Stimulated activated CD4-positive, alpha-beta T cell treated with anti-CD3 and anti-CD28 coated beads, Interleukin-12 subunit alpha, Interleukin-12 subunit beta, amount 100 ng/mL, for 48 hours (primary cell): ENCODE results near the gene ADAM23.

Experiments
- DNase-seq, 3 donors: peaks; one replicate each; pipeline ENCODE4 v3.0.0-alpha.2; 2020; ENCODE audit warnings: low read depth in 2 of 3, low spot score in 1 of 3

The ADAM23 gene

DNA sequence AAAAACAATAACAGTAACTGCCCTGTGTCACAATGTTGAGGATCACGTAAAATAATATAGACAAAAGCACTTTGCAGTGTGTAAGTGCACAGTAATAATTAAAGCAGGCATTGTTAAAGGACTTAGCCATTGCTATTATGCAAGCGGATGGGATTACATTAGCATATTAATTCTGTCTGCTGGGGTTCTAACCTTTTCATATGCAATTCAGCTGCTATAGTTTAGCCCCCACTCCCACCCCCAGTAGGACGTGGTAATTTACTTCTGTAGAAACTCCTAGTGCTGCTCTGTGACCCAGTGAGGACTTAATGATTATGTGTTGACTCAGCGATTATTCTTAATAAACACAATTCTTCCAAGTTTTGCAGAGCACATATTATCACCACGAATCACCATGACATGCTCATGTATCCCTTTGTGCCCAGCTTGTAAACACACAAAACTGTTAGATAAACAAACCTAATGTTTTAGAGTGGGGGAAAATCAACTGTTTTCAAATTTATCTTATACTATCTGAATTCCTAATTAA is 5.1 kb upstream of the ADAM23 start:
- no peak for DNase-seq

DNA sequence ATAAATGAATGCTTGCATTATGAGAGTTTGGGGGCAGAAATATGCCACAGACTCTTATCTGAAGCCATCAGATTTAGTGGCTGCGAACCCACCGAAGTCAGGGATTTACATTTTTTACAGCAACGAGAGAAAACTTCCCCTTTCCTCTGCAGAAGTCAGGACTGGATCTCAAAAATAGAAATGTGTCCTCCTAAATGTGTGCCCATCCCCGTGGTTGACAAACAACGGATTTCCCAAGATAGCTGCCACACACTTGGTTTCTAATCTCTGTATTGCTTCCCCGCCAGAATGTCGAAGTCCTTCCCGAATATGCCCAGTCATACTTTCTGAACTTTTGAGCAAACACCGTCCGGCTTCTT is 879 bp upstream of the ADAM23 start:
- DNase-seq = no peak

DNA sequence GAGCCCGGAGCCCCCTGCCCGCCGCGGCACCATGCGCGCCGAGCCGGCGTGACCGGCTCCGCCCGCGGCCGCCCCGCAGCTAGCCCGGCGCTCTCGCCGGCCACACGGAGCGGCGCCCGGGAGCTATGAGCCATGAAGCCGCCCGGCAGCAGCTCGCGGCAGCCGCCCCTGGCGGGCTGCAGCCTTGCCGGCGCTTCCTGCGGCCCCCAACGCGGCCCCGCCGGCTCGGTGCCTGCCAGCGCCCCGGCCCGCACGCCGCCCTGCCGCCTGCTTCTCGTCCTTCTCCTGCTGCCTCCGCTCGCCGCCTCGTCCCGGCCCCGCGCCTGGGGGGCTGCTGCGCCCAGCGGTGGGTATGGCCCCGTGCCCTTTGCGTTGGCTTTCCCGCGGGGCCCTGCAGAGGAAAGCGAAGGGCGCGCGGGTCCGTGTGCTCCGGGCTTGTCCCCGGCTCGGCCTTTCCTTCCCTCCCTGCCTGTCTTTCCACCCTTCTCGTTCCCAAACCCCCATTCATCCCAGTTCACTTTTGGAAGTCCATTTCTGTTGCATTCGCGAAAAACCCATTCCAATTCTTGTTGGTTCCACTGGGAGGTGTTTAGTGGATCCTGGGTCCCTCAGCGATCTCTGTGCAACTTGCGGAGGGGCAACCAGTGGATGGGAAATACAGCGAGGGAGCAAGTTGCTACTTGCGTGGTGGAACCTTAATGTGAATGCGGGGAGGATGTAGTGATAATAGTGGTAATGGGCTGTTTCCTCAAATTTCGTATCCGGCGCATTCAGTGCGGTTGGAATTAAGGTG is 599 bp downstream of the ADAM23 start:
- DNase-seq = no peak

DNA sequence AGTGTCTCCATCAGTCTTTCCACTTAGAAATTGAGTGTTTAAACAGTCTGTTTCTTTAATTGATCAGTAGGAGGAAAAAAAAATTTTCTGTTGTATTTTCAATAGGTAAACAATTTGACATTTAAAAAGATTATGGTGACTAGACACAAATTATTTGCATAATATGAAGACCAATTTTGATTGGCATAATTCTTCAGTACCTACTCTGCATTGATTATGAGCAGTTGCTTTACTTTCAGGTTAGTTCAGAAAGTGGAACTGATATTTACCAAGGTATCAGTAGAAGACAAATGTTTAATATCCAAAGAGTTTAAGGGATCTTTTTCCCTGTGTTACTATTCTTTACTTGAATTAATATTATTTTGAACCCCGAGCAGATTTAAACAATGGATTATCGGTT is 2.6 kb downstream of the ADAM23 start:
- DNase-seq = no peak

DNA sequence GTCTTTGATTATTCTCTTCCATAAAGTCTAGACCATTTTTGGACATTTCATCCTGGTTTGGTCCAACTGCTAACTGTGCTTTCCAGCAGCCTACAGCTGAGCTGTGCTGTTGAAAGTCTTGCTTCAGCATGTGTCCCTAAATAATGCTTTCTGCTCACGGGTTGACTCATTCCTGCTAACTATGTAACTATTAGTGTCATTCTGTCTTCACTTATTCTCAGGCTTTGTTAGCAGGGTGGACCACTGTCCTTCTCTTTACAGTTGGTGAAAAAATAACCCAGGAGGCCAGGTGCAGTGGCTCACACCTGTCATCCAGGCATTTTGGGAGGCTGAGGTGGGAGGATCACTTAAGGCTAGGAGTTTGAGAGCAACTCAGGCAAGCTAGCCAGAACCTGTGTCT is 8.9 kb downstream of the ADAM23 start:
- DNase-seq = no peak

DNA sequence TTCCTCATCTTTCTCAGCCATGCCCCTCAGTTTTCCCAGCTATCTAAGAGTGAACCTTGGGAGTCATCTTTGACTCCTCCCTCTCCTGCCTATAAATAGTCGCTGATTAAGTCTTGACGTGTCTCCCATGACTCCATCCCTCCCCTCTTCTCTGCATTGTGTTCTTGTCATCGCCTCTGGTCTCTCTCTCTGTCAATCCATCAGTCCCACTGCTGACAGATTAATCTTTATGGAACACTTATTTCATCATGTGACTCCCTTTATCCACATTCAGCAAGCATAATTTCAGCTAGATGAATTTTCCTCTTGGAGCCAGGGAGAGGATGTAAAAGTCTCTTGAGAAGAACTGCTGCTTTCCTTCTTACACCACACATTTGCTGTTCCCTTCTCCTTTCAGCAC is 9.4 kb downstream of the ADAM23 start:
- DNase-seq = no peak

DNA sequence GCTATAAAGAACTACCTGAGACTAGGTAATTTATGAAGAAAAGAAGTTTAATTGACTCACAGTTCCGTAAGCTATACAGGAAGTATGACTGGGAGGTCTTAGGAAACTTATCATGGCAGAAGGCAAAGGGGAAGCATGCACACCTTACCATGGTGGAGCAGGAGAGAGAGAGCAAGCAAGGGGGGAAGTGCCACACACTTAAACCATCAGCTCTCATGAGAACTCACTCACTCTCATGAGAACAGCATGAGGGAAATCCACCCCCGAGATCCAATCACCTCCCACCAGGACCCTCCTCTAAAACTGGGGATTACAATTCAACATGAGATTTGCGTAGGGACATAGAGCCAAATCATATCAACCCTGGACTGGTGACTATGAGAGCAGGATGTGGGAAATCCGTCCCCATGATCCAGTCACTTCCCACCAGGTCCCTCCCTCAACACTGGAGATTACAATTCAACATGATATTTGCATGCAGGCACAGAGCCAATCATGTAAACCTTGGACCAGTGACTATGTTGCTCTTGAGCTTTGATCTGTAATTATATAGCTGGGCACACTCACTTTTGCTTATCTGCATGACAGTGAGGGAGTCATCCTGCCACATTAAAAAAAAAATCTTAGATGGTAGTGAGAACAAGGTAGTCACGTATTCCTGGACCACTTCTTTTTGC is 12.9 kb downstream of the ADAM23 start:
- DNase-seq = no peak

DNA sequence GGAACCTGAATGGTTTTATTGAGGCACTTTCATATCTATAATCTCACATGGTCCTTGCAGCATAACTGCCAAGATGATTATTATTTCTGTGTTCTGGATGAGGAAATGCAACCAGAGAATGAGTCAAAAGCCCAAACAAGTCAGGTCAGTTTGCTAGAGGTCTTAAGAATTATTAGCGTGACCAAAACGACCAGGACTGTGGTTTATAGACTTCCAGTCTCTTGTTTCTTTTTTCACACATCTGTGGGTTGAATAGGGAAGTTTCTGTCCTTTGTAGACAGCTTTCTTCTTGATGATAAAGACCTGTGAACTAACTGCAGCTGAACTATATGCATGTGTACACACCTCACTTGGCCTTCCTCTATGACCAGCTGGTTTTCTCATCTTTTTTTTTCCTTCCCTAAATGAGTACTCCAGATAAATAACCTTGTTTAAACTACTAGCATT is 13.9 kb downstream of the ADAM23 start:
- no peak for DNase-seq

DNA sequence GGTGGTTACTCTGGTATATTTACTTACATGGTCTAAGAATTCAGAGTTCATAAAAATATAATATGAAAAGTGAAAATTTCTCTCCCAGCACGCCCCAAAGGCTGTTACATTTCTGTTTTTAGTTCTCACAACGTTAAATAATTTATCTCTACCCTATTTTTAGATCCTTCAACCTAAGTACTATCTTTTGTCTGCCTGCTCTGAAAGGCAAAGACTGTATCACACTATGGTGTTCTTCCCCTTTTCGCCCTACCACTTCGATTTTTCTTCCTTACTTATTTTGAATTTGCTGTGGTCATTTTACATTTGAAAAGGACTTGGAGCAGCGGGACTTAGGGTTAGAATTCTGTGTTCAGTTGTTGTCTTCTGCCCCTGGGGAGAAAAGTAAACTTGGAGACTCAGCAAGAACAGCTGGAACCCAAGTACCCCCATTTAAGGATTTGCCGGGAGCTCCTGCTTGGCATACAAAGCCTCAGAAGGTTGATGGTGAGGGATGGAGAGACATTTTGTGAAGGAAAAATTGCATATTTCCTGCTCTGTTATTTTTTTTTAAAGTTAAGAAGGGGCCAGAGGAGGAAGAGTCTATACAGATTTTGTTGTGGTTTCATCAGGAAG is 19.0 kb downstream of the ADAM23 start:
- DNase-seq = no peak

DNA sequence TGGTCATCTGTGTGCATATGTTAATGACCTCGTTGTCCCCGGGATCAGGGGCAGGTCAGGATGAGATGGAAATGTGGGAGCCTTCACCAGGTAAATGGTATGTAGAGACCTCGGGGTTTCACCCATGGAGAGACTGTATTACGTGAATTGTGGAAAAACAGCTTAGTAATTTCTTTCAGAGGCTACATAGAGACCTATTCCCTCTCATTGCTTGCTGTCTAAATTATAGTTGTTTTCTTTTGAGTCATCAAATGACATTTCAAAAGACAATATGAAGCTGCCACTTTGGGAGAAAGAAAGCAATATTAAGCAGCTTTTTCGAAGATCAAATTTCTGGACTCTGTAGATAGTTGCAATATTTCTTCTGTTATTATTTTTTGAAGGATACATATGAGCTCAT is 20.4 kb downstream of the ADAM23 start:
- no peak for DNase-seq

DNA sequence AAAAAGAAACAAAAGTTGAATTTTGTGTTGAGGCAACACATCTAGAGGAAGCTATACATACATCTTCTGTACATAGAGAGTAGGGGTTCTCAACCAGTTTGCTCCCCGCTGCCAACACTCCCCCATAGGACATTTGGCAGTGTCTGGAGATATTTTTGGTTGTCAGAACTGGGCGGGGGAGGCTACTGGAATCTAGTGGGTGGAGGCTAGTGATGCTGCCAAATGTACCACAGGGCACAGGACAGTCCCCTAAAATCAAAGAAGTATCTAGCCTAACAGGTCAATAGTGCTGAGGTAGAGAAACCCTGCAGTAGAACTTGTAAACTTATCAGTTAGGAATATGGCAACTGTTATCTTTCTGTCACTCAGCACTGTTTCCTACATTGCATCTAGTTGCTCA is 21.3 kb downstream of the ADAM23 start:
- no peak for DNase-seq

DNA sequence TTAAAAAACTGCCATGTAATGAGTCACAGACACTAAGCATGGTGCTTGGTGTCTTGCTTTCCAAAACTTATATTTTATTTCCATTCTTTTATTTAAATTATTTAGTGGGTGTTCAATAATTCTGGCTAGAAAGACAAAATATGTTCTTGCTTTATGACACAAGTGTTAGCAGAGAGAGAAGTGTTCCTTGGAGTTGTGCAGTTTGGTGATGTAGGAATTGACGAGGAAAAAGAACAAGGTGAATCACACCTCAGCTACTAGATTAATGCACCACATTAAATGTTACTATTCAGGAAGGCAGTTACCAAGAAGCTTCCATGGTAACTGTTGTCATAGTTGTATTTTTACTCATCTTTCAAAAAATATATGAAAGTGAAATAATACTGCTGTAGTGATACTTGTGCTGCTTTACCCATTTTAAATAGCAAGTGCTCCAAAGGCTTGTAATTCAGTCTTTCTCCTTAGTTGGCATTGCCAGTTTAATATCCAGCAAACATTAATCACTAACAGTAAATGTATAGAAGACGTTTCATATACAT is 28.3 kb downstream of the ADAM23 start:
- no peak for DNase-seq

DNA sequence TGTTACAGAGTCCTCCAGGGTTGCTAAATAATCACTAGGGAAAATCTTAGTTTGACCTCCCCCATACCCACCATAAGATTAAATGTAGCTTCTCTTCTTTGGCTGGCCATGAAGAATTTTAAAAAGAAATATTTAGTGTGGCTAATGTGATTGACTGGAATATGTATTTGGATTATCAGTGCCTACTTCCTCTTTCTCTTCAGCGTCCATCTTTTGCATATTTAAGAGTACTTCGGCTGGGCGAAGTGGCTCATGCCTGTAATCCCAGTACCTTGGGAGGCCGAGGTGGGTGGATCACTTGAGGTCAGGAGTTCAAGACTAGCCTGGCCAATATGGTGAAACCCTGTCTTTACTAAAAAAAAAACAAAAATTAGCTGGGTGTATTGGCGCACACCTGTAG is 28.8 kb downstream of the ADAM23 start:
- no peak for DNase-seq

DNA sequence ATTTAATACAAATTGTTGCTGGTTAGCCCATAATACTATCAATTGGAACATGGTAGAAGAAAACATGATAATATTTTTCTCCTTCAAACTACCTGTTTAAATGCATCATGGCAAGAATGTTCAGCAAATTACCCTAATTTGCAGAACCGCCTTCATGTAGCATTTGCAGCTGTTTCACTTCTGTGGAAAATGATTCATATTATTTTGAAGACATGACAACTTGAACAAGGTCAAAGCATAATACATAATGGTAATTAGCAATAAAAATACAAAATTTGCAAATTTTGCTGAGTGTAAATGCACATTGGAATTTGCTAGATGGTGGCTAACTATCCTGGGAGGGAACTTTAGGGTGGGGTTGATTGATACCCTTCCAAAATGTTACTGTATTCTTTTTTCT is 30.8 kb downstream of the ADAM23 start:
- no peak for DNase-seq

DNA sequence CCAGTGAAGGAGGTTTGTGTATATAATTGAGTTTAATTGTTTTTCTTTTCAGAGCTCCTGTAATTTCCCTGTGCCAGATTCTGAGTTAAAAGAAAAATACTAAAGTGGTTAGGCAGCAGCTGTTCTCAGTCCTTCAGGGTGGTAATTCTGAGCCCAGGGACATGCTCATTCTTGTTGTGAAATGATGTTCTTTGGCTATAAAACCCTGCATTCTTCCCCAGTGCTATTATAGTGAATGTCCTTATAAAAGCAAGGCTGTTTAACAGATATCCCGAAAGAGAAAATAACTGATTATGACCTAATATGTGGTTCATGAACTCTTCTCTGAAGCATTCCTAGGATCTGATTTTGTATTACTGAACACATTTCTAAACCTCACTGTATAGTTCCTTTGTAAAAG is 34.0 kb downstream of the ADAM23 start:
- no peak for DNase-seq

DNA sequence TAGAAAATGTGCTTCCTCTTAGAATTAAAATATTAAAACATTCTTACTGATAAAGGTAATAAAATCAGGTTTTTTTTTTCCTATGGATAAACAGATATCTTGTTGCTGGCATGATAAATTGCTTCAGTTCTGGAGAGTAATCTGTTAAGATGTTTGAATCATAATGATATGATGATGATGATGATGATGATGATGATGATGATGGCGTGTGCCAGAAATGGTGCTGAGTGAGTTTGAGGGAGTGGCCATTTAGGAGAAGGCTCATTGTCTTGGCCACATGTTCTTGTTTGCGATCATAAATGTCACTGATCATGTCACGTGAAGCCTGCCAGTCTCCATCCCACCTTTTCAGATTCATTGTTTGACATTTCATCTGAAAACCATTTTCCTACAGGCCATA is 35.0 kb downstream of the ADAM23 start:
- no peak for DNase-seq

DNA sequence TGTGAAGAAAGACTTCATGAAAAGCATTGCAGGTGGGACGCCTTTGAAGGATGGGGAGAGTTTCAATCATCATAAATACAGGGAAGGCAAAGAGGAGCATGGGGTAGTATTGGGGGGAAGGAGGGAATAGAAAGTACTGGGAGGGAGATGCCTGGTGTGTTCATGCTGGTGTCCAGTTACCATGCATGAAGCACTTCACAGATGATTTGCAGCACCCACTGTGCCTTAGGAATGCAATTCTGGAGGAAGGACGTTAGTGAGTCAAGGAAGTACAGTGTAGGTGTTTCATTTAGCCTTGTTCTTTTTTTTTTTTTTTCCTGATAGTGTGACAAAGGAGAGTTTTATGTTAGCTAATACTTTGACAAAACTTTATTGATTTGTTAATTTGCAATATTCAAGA is 36.8 kb downstream of the ADAM23 start:
- DNase-seq = no peak

DNA sequence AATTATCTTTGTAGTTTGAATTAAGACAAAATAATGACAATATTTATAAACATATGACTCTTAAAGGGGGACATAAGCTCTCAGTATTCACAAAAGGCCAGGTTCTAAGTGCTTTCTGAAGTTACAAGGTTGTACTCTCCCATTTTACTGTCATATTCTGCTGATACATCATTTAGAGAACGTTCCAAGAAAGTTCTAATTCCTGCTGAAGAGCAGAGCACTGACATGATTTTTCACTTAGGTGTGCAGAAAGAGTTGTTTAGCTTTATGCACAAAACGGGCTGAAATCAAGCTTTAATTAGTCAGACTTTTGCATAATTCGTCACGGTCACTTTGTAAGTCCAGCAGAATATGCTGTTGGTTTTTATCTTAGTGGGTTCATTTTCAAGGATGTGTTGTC is 37.3 kb downstream of the ADAM23 start:
- no peak for DNase-seq

DNA sequence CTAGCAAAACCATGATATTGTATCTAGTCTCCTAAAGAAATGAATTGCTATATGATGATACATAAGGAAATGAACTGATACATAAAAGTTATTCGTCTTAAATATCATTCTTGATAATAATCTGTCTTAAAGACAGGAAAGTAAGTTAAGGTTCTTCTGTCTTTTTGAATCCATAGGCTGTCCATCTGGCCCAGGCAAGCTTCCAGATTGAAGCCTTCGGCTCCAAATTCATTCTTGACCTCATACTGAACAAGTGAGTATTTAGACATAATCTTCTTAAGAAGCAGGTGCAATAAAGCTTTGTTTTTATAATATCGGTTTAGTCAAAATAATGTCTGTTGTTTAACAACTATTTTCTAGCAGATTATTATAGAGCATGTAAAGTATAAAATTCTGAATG is 37.7 kb downstream of the ADAM23 start:
- DNase-seq = no peak

DNA sequence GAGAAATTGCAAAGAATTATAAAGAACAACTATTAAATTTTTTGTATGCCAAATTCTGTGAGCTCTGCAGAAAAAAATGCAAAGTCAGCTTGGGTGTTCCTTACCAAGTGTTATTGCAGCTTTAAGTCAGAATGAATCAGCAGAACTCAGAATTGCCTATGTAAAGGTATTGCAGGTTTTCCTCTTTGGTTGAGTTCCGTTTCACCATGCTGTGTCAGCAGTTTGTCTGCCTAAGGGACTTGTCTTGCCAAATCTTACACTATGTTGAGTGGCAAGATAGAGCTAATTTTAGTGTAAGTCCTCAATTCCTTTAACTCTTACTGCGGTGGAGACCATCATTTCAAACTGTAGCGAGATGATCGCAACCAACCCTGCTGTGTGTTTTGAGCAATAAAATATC is 38.8 kb downstream of the ADAM23 start:
- DNase-seq = no peak

DNA sequence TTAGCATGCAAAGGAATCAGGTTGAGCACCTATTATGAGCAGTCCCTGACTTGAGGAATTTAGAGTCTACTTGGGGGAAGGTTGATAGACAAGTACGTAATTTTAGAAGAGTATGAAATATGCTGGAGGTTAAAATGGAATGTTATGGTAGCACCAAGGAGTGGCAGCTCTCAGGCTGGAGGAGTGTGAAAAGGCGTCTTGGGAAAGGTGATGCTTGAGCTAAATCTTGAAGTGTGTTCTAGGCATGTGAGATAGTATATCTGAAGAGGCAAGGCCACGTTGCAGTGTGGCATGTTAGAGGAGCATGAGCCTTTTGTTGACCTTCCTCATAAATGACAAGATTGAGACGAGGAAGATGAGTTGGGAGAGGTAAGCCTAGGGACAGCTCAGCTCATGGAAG is 39.3 kb downstream of the ADAM23 start:
- no peak for DNase-seq

DNA sequence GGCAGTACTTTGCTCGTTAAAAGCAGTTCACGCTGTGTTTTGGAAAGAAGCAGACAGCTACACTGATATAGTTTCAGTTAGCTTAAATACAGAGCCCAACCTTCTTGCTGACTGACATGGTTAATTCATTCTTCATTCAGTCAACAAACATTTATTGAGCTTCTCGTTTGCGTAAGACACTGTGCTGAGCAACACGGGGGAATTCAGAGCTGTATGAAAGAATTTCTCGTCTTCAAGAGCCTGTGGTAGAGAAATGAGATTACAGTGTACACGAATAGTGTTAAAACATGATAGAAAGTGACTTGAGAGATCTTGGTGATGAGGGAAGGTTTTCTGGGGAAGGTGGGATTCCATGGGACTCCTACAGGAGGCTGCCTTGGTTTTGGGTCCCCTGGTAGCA is 44.7 kb downstream of the ADAM23 start:
- DNase-seq = no peak
